Testis (tissue), 2 donors: ENCODE measurements around the gene L1CAM.

ENCODE experiments used
- CTCF ChIP-seq, 3 experiments: fragments of 450-650 bp in 2 of 3; fragments of 200-600 bp in 1 of 3; sonication (generic) in 1 of 3; IDR thresholded peaks; one replicate each; pipeline ENCODE4 v1.5.1; 2016 to 2019; ENCODE audit warnings: antibody characterized with exemption in 3 of 3, mild to moderate bottlenecking in 2 of 3, moderate library complexity in 1 of 3
- POLR2A ChIP-seq: fragments of 450-650 bp; IDR thresholded peaks from one replicate; pipeline ENCODE4 v1.6.1; 2017; ENCODE audit warnings: antibody characterized with exemption, mild to moderate bottlenecking, moderate library complexity

GRCh38 chrX:153880440-153880815, 5.5 kb downstream of the L1CAM start:
- TF ChIP-seq POLR2A: no peak
- TF ChIP-seq CTCF (IDR thresholded peaks at IDR 0.05): no peak
